ENCODE results near the gene PROKR1.
"Not testable (repeated sequence)": the region's sequence is repeated elsewhere in the genome, so short reads cannot be mapped to it uniquely, and the experiment has no call there.

Gene PROKR1

GRCh38 chr2:68659081-68659480, 15.7 kb downstream of the PROKR1 start:
- DNase-seq, result no peak

- no peak for DNase-seq
These were observed 17.3 kb downstream of the PROKR1 start for GRCh38 chr2:68660658-68661057.

- no peak for DNase-seq
These were observed 19.1 kb downstream of the PROKR1 start for GRCh38 chr2:68662466-68662865.

GRCh38 chr2:68663371-68664156, 20.2 kb downstream of the PROKR1 start:
- DNase-seq, result no peak

- no peak for DNase-seq
These were observed 24.0 kb downstream of the PROKR1 start for GRCh38 chr2:68667371-68667770.

GRCh38 chr2:68669651-68670050, 26.3 kb downstream of the PROKR1 start:
- no peak for DNase-seq

- DNase-seq, result no peak
These were observed 28.6 kb downstream of the PROKR1 start for GRCh38 chr2:68671961-68672360.

- no peak for DNase-seq
These were observed 30.3 kb downstream of the PROKR1 start for GRCh38 chr2:68673631-68674030.

GRCh38 chr2:68675470-68675869, 32.1 kb downstream of the PROKR1 start:
- DNase-seq, result no peak

- not testable (repeated sequence) for DNase-seq
These were observed 34.5 kb downstream of the PROKR1 start for GRCh38 chr2:68677837-68678236.

GRCh38 chr2:68679166-68679916, 36.0 kb downstream of the PROKR1 start:
- DNase-seq, result not testable (repeated sequence)

- DNase-seq, result not testable (repeated sequence)
These were observed 36.5 kb downstream of the PROKR1 start for GRCh38 chr2:68679917-68680267.

- no peak for DNase-seq
These were observed 40.8 kb downstream of the PROKR1 start for GRCh38 chr2:68684197-68684596.

GRCh38 chr2:68686178-68686577, 42.8 kb downstream of the PROKR1 start:
- DNase-seq, result no peak

GRCh38 chr2:68687018-68687417, 43.6 kb downstream of the PROKR1 start:
- DNase-seq, result no peak

- DNase-seq, result no peak
These were observed 46.5 kb downstream of the PROKR1 start for GRCh38 chr2:68689553-68690537.

- no peak for DNase-seq
These were observed 47.5 kb downstream of the PROKR1 start for GRCh38 chr2:68690851-68691250.

- no peak for DNase-seq
These were observed 49.1 kb downstream of the PROKR1 start for GRCh38 chr2:68692511-68692910.

- DNase-seq, result no peak
These were observed 50.6 kb downstream of the PROKR1 start for GRCh38 chr2:68693951-68694350.

GRCh38 chr2:68695971-68696370, 52.6 kb downstream of the PROKR1 start:
- no peak for DNase-seq

GRCh38 chr2:68696554-68696953, 53.2 kb downstream of the PROKR1 start:
- DNase-seq, result no peak

GRCh38 chr2:68698567-68699377, 55.4 kb downstream of the PROKR1 start:
- no peak for DNase-seq
